Calu3 (cell line): ENCODE data around the gene GSTO1. TPM values are rescaled to one million over a fixed set of nuclear protein-coding genes. Genes with fewer than 3 reads are reported as not detected.

Source experiments
- BruUV-seq: library from RNA; stranded (reverse); fragments of 400-500 nt; replicated peaks from 2 replicates; lab custom pipeline; 2021; lab: Mats Ljungman, UMichigan
- CTCF ChIA-PET: fragments of 300-600 bp; sonication (Branson Sonifier 250); formaldehyde crosslinking; loops from one replicate; lab custom pipeline; 2022; ENCODE audit warnings: antibody characterized with exemption; lab: Charles Lee
- DNase-seq: peaks from one replicate; pipeline ENCODE4 v3.0.0; 2022
- H3K27ac Mint-ChIP-seq: one replicate; pipeline ENCODE4 v1.8.0; 2022; ENCODE audit warnings: mixed read lengths; ENCODE audit not compliant: unreplicated experiment
- H3K27me3 Mint-ChIP-seq: one replicate; pipeline ENCODE4 v1.8.0; 2022; ENCODE audit warnings: mixed read lengths; ENCODE audit not compliant: unreplicated experiment
- H3K36me3 Mint-ChIP-seq: one replicate; pipeline ENCODE4 v1.8.0; 2022; ENCODE audit warnings: mild to moderate bottlenecking, moderate library complexity, mixed read lengths; ENCODE audit not compliant: insufficient read depth, unreplicated experiment
- H3K4me1 Mint-ChIP-seq: one replicate; pipeline ENCODE4 v1.8.0; 2022; ENCODE audit warnings: mild to moderate bottlenecking, low read depth, mixed read lengths; ENCODE audit not compliant: unreplicated experiment
- H3K4me3 Mint-ChIP-seq: one replicate; pipeline ENCODE4 v1.8.0; 2022; ENCODE audit warnings: mild to moderate bottlenecking, low read depth, moderate library complexity, mixed read lengths; ENCODE audit not compliant: unreplicated experiment
- H3K9me3 Mint-ChIP-seq: one replicate; pipeline ENCODE4 v1.8.0; 2022; ENCODE audit warnings: low read depth, mixed read lengths; ENCODE audit not compliant: unreplicated experiment
- intact Hi-C: fragments of 100-400 bp; cut with micrococcal nuclease; formaldehyde crosslinking; loops from one replicate; pipeline ENCODE4 v1.10.0; 2022; ENCODE audit not compliant: unreplicated experiment
- total RNA-seq: library from RNA; stranded (reverse); gene quantifications from 2 replicates; pipeline ENCODE4 v1.2.3, GENCODE V29; 2022
- TF ChIP-seq, protein P1 (sequence below): fragments of 200-600 bp; IDR thresholded peaks from one replicate; pipeline ENCODE4 v1.8.0; 2022; ENCODE audit warnings: antibody characterized with exemption; ENCODE audit not compliant: unreplicated experiment

Gene GSTO1
- total RNA-seq, 1 experiment from 2014 or later: 61.5 TPM

DNA sequence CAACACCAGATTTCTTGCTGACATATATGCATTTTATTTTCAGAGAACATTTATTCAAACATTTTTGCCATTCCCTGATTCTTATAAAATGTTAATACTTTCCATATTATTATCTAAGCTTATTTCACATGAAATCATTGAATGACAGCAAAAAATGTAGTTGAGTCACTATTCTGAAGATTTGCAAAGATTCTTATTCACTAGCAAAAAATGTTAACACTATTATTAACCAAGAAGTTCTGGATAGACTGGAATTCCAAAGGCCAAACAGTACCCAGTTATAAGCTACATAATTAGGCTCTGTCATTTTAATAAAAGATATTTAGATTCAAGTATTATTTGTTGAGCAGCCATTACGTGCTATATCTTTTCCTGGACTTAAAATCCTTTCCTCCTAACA is 18.6 kb downstream of the GSTO1 start:
- Mint-ChIP-seq H3K27me3 (no peaks in the 10 kb centered on the region), H3K27ac (no peak overlapping the region), H3K9me3 (no peaks in the 10 kb centered on the region), H3K4me1 (peaks cover 5% of the 10 kb centered on the region), H3K4me3 (no peak overlapping the region), H3K36me3 (peaks cover 26% of the 10 kb centered on the region)
- CTCF ChIA-PET: interaction anchor here (0.9 kb wide), 1 partner anchor 19 kb away, joined by 3 read pairs; the partner anchor contains the start of gene GSTO1
- TF ChIP-seq, protein P1, sequence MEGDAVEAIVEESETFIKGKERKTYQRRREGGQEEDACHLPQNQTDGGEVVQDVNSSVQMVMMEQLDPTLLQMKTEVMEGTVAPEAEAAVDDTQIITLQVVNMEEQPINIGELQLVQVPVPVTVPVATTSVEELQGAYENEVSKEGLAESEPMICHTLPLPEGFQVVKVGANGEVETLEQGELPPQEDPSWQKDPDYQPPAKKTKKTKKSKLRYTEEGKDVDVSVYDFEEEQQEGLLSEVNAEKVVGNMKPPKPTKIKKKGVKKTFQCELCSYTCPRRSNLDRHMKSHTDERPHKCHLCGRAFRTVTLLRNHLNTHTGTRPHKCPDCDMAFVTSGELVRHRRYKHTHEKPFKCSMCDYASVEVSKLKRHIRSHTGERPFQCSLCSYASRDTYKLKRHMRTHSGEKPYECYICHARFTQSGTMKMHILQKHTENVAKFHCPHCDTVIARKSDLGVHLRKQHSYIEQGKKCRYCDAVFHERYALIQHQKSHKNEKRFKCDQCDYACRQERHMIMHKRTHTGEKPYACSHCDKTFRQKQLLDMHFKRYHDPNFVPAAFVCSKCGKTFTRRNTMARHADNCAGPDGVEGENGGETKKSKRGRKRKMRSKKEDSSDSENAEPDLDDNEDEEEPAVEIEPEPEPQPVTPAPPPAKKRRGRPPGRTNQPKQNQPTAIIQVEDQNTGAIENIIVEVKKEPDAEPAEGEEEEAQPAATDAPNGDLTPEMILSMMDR: no peak
- no TSS peak for BruUV-seq
- DNase-seq: no peak
- intact Hi-C loops: no loop called here

DNA sequence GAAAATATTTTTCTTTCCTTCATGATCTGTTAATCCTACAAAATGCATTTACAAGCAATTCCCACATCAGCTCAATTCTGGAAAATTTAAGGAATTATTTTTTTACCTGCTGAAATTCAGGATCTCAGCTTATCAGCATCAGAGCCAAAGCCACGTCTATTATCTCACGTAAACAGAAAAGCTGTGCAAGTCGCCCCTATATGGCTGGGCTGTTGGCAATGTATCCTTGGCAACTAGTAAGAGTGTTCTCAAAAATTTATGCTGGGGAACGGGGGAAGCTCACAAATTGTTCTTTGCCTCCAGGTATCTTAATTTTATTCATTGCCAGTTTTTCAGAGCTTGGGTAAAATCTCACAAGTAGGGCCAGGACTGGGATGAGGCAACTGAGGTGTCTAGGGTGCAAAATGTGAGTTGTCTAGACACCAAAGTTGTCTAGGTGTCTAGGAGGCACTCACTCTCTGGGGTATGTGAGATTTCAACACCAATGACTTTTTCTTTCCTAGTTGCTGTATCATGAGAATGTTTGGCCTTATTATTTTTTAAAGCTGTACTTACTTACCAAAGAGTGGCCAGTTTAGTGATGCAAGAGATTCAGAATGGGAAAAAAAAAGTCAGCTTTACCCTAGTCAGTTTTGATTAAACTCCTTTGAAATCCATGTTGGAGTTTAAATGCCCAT is 19.3 kb downstream of the GSTO1 start:
- H3K4me3 Mint-ChIP-seq: peak overlapping the region; percentile 87
- H3K36me3 Mint-ChIP-seq: peaks cover 19% of the 10 kb centered on the region
- CTCF ChIA-PET: interaction anchor here (0.8 to 1.7 kb wide), 10 partner anchors 10 to 386 kb away, joined by 3 to 13 read pairs (median 4); partner anchors contain the start of genes CFAP58, GSTO1 and ITPRIP
- TF ChIP-seq, protein P1: no peak
- intact Hi-C loops: no loop called here
- H3K9me3 Mint-ChIP-seq: no peaks in the 10 kb centered on the region
- no peaks in the 10 kb centered on the region for H3K27me3 Mint-ChIP-seq
- H3K4me1 Mint-ChIP-seq: peaks cover 5% of the 10 kb centered on the region
- no peak overlapping the region for H3K27ac Mint-ChIP-seq
- DNase-seq: no peak
- no TSS peak for BruUV-seq

DNA sequence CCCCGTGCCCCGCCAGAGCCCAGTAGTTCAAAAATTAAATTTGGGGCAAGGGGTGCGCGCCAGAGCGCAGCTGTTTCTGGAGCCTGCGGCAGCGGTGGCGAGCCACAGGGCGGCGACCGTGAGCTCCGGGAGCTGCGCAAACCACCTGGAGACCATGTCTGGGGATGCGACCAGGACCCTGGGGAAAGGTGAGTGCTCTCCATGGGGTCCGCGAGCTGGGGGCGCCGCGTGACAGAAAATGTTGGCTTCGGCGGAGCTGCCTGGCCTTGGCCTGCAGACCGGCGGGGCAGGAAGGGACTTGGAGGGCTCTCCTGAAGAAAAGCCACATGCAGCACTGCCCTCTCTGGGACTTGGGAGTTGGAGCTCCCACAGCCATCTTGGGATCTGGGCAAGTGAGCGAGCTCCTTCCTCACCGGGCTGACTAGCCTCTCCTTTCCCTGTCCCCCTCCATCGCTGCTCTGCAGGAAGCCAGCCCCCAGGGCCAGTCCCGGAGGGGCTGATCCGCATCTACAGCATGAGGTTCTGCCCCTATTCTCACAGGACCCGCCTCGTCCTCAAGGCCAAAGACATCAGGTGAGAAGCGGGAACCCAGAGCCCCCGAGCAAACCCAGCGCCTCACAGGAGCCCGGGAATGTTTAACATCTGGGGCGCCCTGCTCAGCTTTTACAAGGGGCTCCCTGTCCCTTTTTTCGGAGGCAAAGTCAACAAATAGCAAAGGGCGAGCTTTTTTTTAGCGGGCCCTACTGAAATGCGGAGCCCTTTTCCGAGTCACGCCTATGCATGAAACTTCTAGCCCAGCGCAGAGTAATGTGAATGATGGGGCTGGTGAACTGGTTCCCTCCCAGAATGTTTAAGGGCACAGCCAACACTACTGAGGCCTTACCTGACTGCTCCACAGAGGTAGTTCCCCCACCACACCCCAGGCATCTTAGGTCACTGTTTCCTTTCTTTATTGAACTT is 20.4 kb downstream of the GSTO1 start:
- peak overlapping the region; percentile 87 for H3K4me3 Mint-ChIP-seq
- no peaks in the 10 kb centered on the region for H3K9me3 Mint-ChIP-seq
- BruUV-seq: TSS peak; percentile 48
- peaks cover 14% of the 10 kb centered on the region for H3K36me3 Mint-ChIP-seq
- CTCF ChIA-PET: interaction anchor here (0.6 to 1.7 kb wide), 14 partner anchors 11 to 387 kb away, joined by 3 to 13 read pairs (median 4); partner anchors contain the start of genes CFAP58, GSTO1, ITPRIP and SFR1
- peak; percentile 68 for DNase-seq
- H3K4me1 Mint-ChIP-seq: peaks cover 5% of the 10 kb centered on the region
- H3K27me3 Mint-ChIP-seq: no peaks in the 10 kb centered on the region
- intact Hi-C loops: no loop called here
- peak overlapping the region; percentile 69 for H3K27ac Mint-ChIP-seq
- TF ChIP-seq, protein P1: peak; percentile 64

DNA sequence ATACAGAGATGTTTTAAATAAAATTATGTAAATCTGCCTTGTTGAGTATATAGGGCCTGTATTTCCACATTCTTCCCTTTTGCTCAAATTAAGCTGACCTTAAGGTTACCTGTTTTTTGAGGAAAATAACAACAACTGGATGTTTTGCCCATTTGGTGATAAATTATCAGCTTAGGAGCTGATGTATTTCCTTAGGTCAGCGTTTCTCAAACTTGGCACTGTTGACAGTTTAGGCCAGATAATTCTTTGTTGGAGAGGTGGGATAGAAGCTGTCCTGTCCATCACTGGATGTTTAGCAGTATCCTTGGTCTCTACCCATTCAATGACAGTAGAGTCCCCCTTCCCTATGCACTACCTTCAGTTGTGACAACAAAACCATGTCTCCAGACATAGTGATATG is 21.5 kb downstream of the GSTO1 start:
- no peak for DNase-seq
- no peak overlapping the region for H3K4me3 Mint-ChIP-seq
- peaks cover 5% of the 10 kb centered on the region for H3K4me1 Mint-ChIP-seq
- H3K27me3 Mint-ChIP-seq: no peaks in the 10 kb centered on the region
- no peak overlapping the region for H3K27ac Mint-ChIP-seq
- no TSS peak for BruUV-seq
- TF ChIP-seq, protein P1: no peak
- CTCF ChIA-PET: interaction anchor here (0.9 kb wide), 1 partner anchor 10 kb away, joined by 4 read pairs; no protein-coding TSS in a partner anchor
- no peaks in the 10 kb centered on the region for H3K9me3 Mint-ChIP-seq
- peaks cover 14% of the 10 kb centered on the region for H3K36me3 Mint-ChIP-seq
- intact Hi-C loops: no loop called here
